ENCODE results near the gene CPAMD8.
A peak's percentile ranks its signal among the peaks of the same experiment; 100 is the strongest.
"Not testable (repeated sequence)": the region's sequence is repeated elsewhere in the genome, so short reads cannot be mapped to it uniquely, and the experiment has no call there.

Gene CPAMD8

GRCh38 chr19:16976446-16976845 lies 50.2 kb downstream of the CPAMD8 start:
- no peak overlapping the region for H2BK120ac ChIP-seq (ENCODE audit: insufficient read depth, low read length, poor library complexity)
- H4K8ac ChIP-seq (ENCODE audit: low read depth, low read length), result no peak overlapping the region
- no peak overlapping the region for H3K4ac ChIP-seq (ENCODE audit: low read depth, low read length)
- H2BK12ac ChIP-seq (ENCODE audit: low read length), result no peak overlapping the region
- H4K91ac ChIP-seq (ENCODE audit: low read depth, low read length), result no peak overlapping the region
- no peaks in the 10 kb centered on the region for H3K27me3 ChIP-seq (ENCODE audit: insufficient read depth, low read length)
- no peak overlapping the region for H3K4me2 ChIP-seq (ENCODE audit: low read length)
- H3K79me1 ChIP-seq (ENCODE audit: low read length), result no peaks in the 10 kb centered on the region
- H3K4me3 ChIP-seq (ENCODE audit: low read depth, low read length), result no peak overlapping the region
- peaks cover 2% of the 10 kb centered on the region for H3K9me3 ChIP-seq (ENCODE audit: insufficient read depth, low read depth, low read length)
- H3K18ac ChIP-seq (ENCODE audit: low read length), result no peak overlapping the region
- H3K79me2 ChIP-seq (ENCODE audit: control insufficient read depth, insufficient read depth, low read length, poor library complexity), result no peaks in the 10 kb centered on the region
- no peak overlapping the region for H3K23ac ChIP-seq (ENCODE audit: low read length)
- H2AK5ac ChIP-seq (ENCODE audit: low read length), result no peak overlapping the region
- no peak overlapping the region for H3K14ac ChIP-seq (ENCODE audit: low read length)
- H3K9ac ChIP-seq (ENCODE audit: low read length), result no peak overlapping the region
- no peak for DNase-seq
- H2AFZ ChIP-seq (ENCODE audit: insufficient read depth, low read length, poor library complexity), result no peak overlapping the region
- H2BK5ac ChIP-seq (ENCODE audit: low read depth, low read length, poor library complexity), result no peak overlapping the region
- H3K4me1 ChIP-seq (ENCODE audit: control insufficient read depth in 1 of 2, insufficient read depth in 2 of 2, low read length in 2 of 2), result no peaks in the 10 kb centered on the region
- no peaks in the 10 kb centered on the region for H3K36me3 ChIP-seq (ENCODE audit: control insufficient read depth in 1 of 2, insufficient read depth in 2 of 2, low read length in 2 of 2)
- WGBS (ENCODE audit: extremely low coverage, insufficient coverage, insufficient read length), result no CpG with 5 or more reads among the region's 5 CpGs
- H3K27ac ChIP-seq (ENCODE audit: low read depth, low read length), result no peak overlapping the region
- H4K12ac ChIP-seq (ENCODE audit: low read depth, low read length), result no peak overlapping the region

- H2BK5ac ChIP-seq (ENCODE audit: low read depth, low read length, poor library complexity), result no peak overlapping the region
- H3K79me1 ChIP-seq (ENCODE audit: low read length), result no peaks in the 10 kb centered on the region
- no peak overlapping the region for H3K4me2 ChIP-seq (ENCODE audit: low read length)
- no peak overlapping the region for H2BK12ac ChIP-seq (ENCODE audit: low read length)
- no peak overlapping the region for H3K14ac ChIP-seq (ENCODE audit: low read length)
- H3K4me3 ChIP-seq (ENCODE audit: low read depth, low read length), result no peak overlapping the region
- no peak overlapping the region for H4K12ac ChIP-seq (ENCODE audit: low read depth, low read length)
- peaks cover 6% of the 10 kb centered on the region for H3K9me3 ChIP-seq (ENCODE audit: insufficient read depth, low read depth, low read length)
- H4K91ac ChIP-seq (ENCODE audit: low read depth, low read length), result no peak overlapping the region
- H2AK5ac ChIP-seq (ENCODE audit: low read length), result no peak overlapping the region
- H2AFZ ChIP-seq (ENCODE audit: insufficient read depth, low read length, poor library complexity), result no peak overlapping the region
- no peak overlapping the region for H3K4ac ChIP-seq (ENCODE audit: low read depth, low read length)
- H3K79me2 ChIP-seq (ENCODE audit: control insufficient read depth, insufficient read depth, low read length, poor library complexity), result no peaks in the 10 kb centered on the region
- H3K9ac ChIP-seq (ENCODE audit: low read length), result no peak overlapping the region
- H3K18ac ChIP-seq (ENCODE audit: low read length), result no peak overlapping the region
- no peak overlapping the region for H3K23ac ChIP-seq (ENCODE audit: low read length)
- peaks cover 0 to 2% of the 10 kb centered on the region in 2 experiments for H3K36me3 ChIP-seq (ENCODE audit: control insufficient read depth in 1 of 2, insufficient read depth in 2 of 2, low read length in 2 of 2)
- no peaks in the 10 kb centered on the region for H3K27me3 ChIP-seq (ENCODE audit: insufficient read depth, low read length)
- peak in 1 of 2 donors; percentile 5 for DNase-seq
- no peak overlapping the region for H4K8ac ChIP-seq (ENCODE audit: low read depth, low read length)
- no CpG with 5 or more reads among the region's 8 CpGs for WGBS (ENCODE audit: extremely low coverage, insufficient coverage, insufficient read length)
- H3K27ac ChIP-seq (ENCODE audit: low read depth, low read length), result no peak overlapping the region
- no peak overlapping the region for H2BK120ac ChIP-seq (ENCODE audit: insufficient read depth, low read length, poor library complexity)
- no peaks in the 10 kb centered on the region for H3K4me1 ChIP-seq (ENCODE audit: control insufficient read depth in 1 of 2, insufficient read depth in 2 of 2, low read length in 2 of 2)
Measured at GRCh38 chr19:16970821-16971220, 55.8 kb downstream of the CPAMD8 start.

DNA sequence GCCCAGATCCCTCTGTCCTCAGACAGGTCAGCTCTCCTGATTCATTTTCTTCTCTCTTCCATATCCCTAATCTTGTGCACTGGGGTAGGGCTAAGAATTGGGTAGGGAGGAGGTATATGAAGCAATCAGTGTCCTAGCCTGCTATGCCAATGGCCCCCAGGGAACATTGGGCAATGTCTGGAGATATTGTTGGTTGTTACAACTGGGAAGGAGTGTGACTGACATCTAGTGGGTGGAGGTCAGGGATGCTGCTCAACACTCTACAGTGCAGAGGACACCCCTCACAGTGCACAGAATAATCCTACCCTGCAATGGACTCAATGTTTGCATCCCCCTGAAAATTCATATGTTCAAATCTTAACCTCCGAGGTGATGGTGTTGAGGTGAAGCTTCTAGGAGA lies 57.5 kb downstream of the CPAMD8 start:
- no peak overlapping the region for H2BK5ac ChIP-seq (ENCODE audit: low read depth, low read length, poor library complexity)
- H4K91ac ChIP-seq (ENCODE audit: low read depth, low read length), result no peak overlapping the region
- WGBS (ENCODE audit: extremely low coverage, insufficient coverage, insufficient read length), result no CpG with 5 or more reads among the region's 1 CpG
- peaks cover 6% of the 10 kb centered on the region for H3K9me3 ChIP-seq (ENCODE audit: insufficient read depth, low read depth, low read length)
- H4K8ac ChIP-seq (ENCODE audit: low read depth, low read length), result no peak overlapping the region
- H4K12ac ChIP-seq (ENCODE audit: low read depth, low read length), result no peak overlapping the region
- no peaks in the 10 kb centered on the region for H3K79me1 ChIP-seq (ENCODE audit: low read length)
- peak; percentile 76 to 81 for DNase-seq
- no peak overlapping the region for H3K4ac ChIP-seq (ENCODE audit: low read depth, low read length)
- H3K79me2 ChIP-seq (ENCODE audit: control insufficient read depth, insufficient read depth, low read length, poor library complexity), result no peaks in the 10 kb centered on the region
- H3K4me3 ChIP-seq (ENCODE audit: low read depth, low read length), result no peak overlapping the region
- no peak overlapping the region for H3K9ac ChIP-seq (ENCODE audit: low read length)
- H3K4me1 ChIP-seq (ENCODE audit: control insufficient read depth in 1 of 2, insufficient read depth in 2 of 2, low read length in 2 of 2), result no peaks in the 10 kb centered on the region
- H3K27me3 ChIP-seq (ENCODE audit: insufficient read depth, low read length), result no peaks in the 10 kb centered on the region
- no peak overlapping the region for H3K23ac ChIP-seq (ENCODE audit: low read length)
- H2BK12ac ChIP-seq (ENCODE audit: low read length), result no peak overlapping the region
- no peak overlapping the region for H3K18ac ChIP-seq (ENCODE audit: low read length)
- H3K36me3 ChIP-seq (ENCODE audit: control insufficient read depth in 1 of 2, insufficient read depth in 2 of 2, low read length in 2 of 2), result peaks cover 0 to 2% of the 10 kb centered on the region in 2 experiments
- H3K27ac ChIP-seq (ENCODE audit: low read depth, low read length), result no peak overlapping the region
- no peak overlapping the region for H2AFZ ChIP-seq (ENCODE audit: insufficient read depth, low read length, poor library complexity)
- H3K4me2 ChIP-seq (ENCODE audit: low read length), result no peak overlapping the region
- H3K14ac ChIP-seq (ENCODE audit: low read length), result no peak overlapping the region
- H2AK5ac ChIP-seq (ENCODE audit: low read length), result no peak overlapping the region
- H2BK120ac ChIP-seq (ENCODE audit: insufficient read depth, low read length, poor library complexity), result no peak overlapping the region

- not testable (repeated sequence) for H3K14ac ChIP-seq (ENCODE audit: low read length)
Measured at GRCh38 chr19:16960996-16961822, 65.4 kb downstream of the CPAMD8 start.

More at GRCh38 chr19:16960996-16961822, 65.4 kb downstream of the CPAMD8 start:
- not testable (repeated sequence) for H3K9ac ChIP-seq (ENCODE audit: low read length); H2BK5ac ChIP-seq (ENCODE audit: low read depth, low read length, poor library complexity); H3K27me3 ChIP-seq (ENCODE audit: insufficient read depth, low read length); H2BK120ac ChIP-seq (ENCODE audit: insufficient read depth, low read length, poor library complexity); H4K91ac ChIP-seq (ENCODE audit: low read depth, low read length); H3K9me3 ChIP-seq (ENCODE audit: insufficient read depth, low read depth, low read length); H3K27ac ChIP-seq (ENCODE audit: low read depth, low read length); H4K12ac ChIP-seq (ENCODE audit: low read depth, low read length); H3K18ac ChIP-seq (ENCODE audit: low read length); H3K4me2 ChIP-seq (ENCODE audit: low read length); H3K4me3 ChIP-seq (ENCODE audit: low read depth, low read length); H3K79me1 ChIP-seq (ENCODE audit: low read length); H3K79me2 ChIP-seq (ENCODE audit: control insufficient read depth, insufficient read depth, low read length, poor library complexity); H2AFZ ChIP-seq (ENCODE audit: insufficient read depth, low read length, poor library complexity); H4K8ac ChIP-seq (ENCODE audit: low read depth, low read length); H2AK5ac ChIP-seq (ENCODE audit: low read length); H3K4ac ChIP-seq (ENCODE audit: low read depth, low read length); H3K23ac ChIP-seq (ENCODE audit: low read length); H3K4me1 ChIP-seq (ENCODE audit: control insufficient read depth in 1 of 2, insufficient read depth in 2 of 2, low read length in 2 of 2); H3K36me3 ChIP-seq (ENCODE audit: control insufficient read depth in 1 of 2, insufficient read depth in 2 of 2, low read length in 2 of 2); H2BK12ac ChIP-seq (ENCODE audit: low read length); DNase-seq
- WGBS (ENCODE audit: extremely low coverage, insufficient coverage, insufficient read length), result no CpG with 5 or more reads among the region's 20 CpGs
